HG03103 (cell line): ENCODE results near the gene RND1.
A peak's percentile ranks its signal among the peaks of the same experiment; 100 is the strongest.

Experiments used
- ATAC-seq: cut with Tn5 transposase; IDR thresholded peaks from one replicate; pipeline ENCODE4 v1.9.1; 2021; ENCODE audit warnings: low read depth; ENCODE audit not compliant: unreplicated experiment

The RND1 gene

GRCh38 chr12:48828841-48829575 lies 36.7 kb downstream of the RND1 start:
- no peak for ATAC-seq

- no peak for ATAC-seq
Observed at GRCh38 chr12:48828293-48828692, 37.4 kb downstream of the RND1 start.

- ATAC-seq, result no peak
Observed at GRCh38 chr12:48827513-48828096, 38.1 kb downstream of the RND1 start.

- no peak for ATAC-seq
Observed at GRCh38 chr12:48827026-48827425, 38.6 kb downstream of the RND1 start.

GRCh38 chr12:48826209-48826855 lies 39.3 kb downstream of the RND1 start:
- ATAC-seq, result no peak

GRCh38 chr12:48824905-48825304 lies 40.8 kb downstream of the RND1 start:
- no peak for ATAC-seq

- ATAC-seq, result no peak
Observed at GRCh38 chr12:48824112-48824511, 41.6 kb downstream of the RND1 start.

GRCh38 chr12:48823281-48823680 lies 42.4 kb downstream of the RND1 start:
- ATAC-seq, result no peak

GRCh38 chr12:48822711-48823110 lies 43.0 kb downstream of the RND1 start:
- no peak for ATAC-seq

GRCh38 chr12:48822139-48822538 lies 43.5 kb downstream of the RND1 start:
- ATAC-seq, result no peak

GRCh38 chr12:48819986-48820725 lies 45.5 kb downstream of the RND1 start:
- no peak for ATAC-seq

GRCh38 chr12:48818831-48819590 lies 46.7 kb downstream of the RND1 start:
- no peak for ATAC-seq

GRCh38 chr12:48817873-48818830 lies 47.5 kb downstream of the RND1 start, which contains the start of gene CACNB3:
TSS of gene CACNB3 (plus strand) at chr12:48818496. CDS start at chr12:48818930, 434 bp downstream.
- ATAC-seq, result no peak

GRCh38 chr12:48816143-48816854 lies 49.4 kb downstream of the RND1 start:
- ATAC-seq, result no peak

GRCh38 chr12:48815126-48816110 lies 50.3 kb downstream of the RND1 start:
- ATAC-seq, result peak; percentile 27

GRCh38 chr12:48814262-48815125 lies 51.2 kb downstream of the RND1 start:
- ATAC-seq, result peak; percentile 53
